ENCODE data around the gene RNF212B.

Gene RNF212B

GRCh38 chr14:23320584-23321571 is 83.1 kb downstream of the RNF212B start, which contains the start of gene PABPN1:
Gene PABPN1 (plus strand): TSS chr14:23321457. CDS start chr14:23321470, 13 bp downstream.
- DNase-seq (ENCODE audit: low read depth in 3 of 3): peak; percentile 88 to 96 (median 92)

GRCh38 chr14:23321572-23322547 is 84.1 kb downstream of the RNF212B start:
- peak in 1 of 3 experiments; percentile 25 for DNase-seq (ENCODE audit: low read depth in 3 of 3)

Measured in stimulated activated CD4-positive, alpha-beta T cell treated with anti-CD3 and anti-CD28 coated beads, TNF-alpha, amount 100 ng/mL, for 4 hours (primary cell).